Smooth muscle cell (in vitro differentiated cells): ENCODE results near the gene P3R3URF. TPM values are rescaled to one million over a fixed set of nuclear protein-coding genes. Genes with fewer than 3 reads are reported as not detected.

Experiments used
- DNase-seq: peaks from one replicate; lab custom pipeline; 2025; ENCODE audit not compliant: unreplicated experiment; lab: John Stamatoyannopoulos, UW
- H2AFZ ChIP-seq: fragments of 200-600 bp; sonication (generic); 2 replicates; pipeline ENCODE4 v1.6.0; 2016; ENCODE audit warnings: antibody characterized with exemption, low read depth, mild to moderate bottlenecking
- H3F3A ChIP-seq: fragments of 200-600 bp; sonication (generic); 2 replicates; pipeline ENCODE4 v1.6.0; 2017; ENCODE audit warnings: antibody characterized with exemption, low read depth
- H3K27ac ChIP-seq: fragments of 200-600 bp; sonication (generic); 2 replicates; pipeline ENCODE4 v1.5.1; 2016; ENCODE audit warnings: low read depth, mild to moderate bottlenecking
- H3K27me3 ChIP-seq: fragments of 200-600 bp; sonication (generic); 2 replicates; pipeline ENCODE4 v1.6.1; 2016; ENCODE audit warnings: low read depth, mild to moderate bottlenecking
- H3K36me3 ChIP-seq: fragments of 200-600 bp; sonication (generic); 2 replicates; pipeline ENCODE4 v1.5.1; 2016; ENCODE audit warnings: low read depth
- H3K4me1 ChIP-seq: fragments of 200-600 bp; sonication (generic); 2 replicates; pipeline ENCODE4 v1.5.1; 2016; ENCODE audit warnings: low read depth
- H3K4me2 ChIP-seq: fragments of 200-600 bp; sonication (generic); 2 replicates; pipeline ENCODE4 v1.6.0; 2016; ENCODE audit warnings: mild to moderate bottlenecking
- H3K4me3 ChIP-seq: fragments of 200-600 bp; sonication (generic); 2 replicates; pipeline ENCODE4 v1.5.1; 2016; ENCODE audit warnings: mild to moderate bottlenecking
- H3K79me2 ChIP-seq: fragments of 200-600 bp; sonication (generic); 2 replicates; pipeline ENCODE4 v1.6.0; 2016; ENCODE audit warnings: low read depth, mild to moderate bottlenecking
- H3K9ac ChIP-seq: fragments of 200-600 bp; sonication (generic); 2 replicates; pipeline ENCODE4 v1.6.0; 2016; ENCODE audit warnings: low read depth
- H3K9me3 ChIP-seq: fragments of 200-600 bp; sonication (generic); replicated peaks from 2 replicates; pipeline ENCODE4 v1.5.1; 2016; ENCODE audit warnings: low read depth
- H4K20me1 ChIP-seq: fragments of 200-600 bp; sonication (generic); 2 replicates; pipeline ENCODE4 v1.6.0; 2016; ENCODE audit warnings: low read depth
- WGBS: methylation state at CpG from one replicate; pipeline ENCODE4 v1.1.7; 2016; ENCODE audit warnings: low lambda C conversion rate; 5-methylcytosine and 5-hydroxymethylcytosine counted together
- polyA plus RNA-seq: library from polyadenylated mRNA; unstranded; fragments of >200 nt; fragmentation: Nextera tagmentation; extraction: Ambion mirVana; gene quantifications from 2 replicates; pipeline ENCODE4 v1.2.1, GENCODE V29; 2016
- total RNA-seq: library from RNA; depleted of rRNA; stranded (reverse); fragments of >200 nt; gene quantifications from 2 replicates; pipeline ENCODE4 v1.2.3, GENCODE V29; 2014
- TF ChIP-seq, protein P1 (sequence below): fragments of 200-600 bp; sonication (generic); IDR thresholded peaks from 2 replicates; pipeline ENCODE4 v1.5.1; 2017; ENCODE audit warnings: borderline replicate concordance, mild to moderate bottlenecking, antibody characterized with exemption; ENCODE audit not compliant: insufficient read depth, poor library complexity, severe bottlenecking

The P3R3URF gene
- total and polyA plus RNA-seq, 2 experiments from 2014 or later, result not detected

- Histone ChIP-seq H3K4me1 (peaks cover 6% of the 10 kb centered on the region), H3K9me3 (no peaks in the 10 kb centered on the region), H3K4me2 (no peak overlapping the region), H3K79me2 (no peaks in the 10 kb centered on the region), H4K20me1 (no peaks in the 10 kb centered on the region), H3K27ac (no peak overlapping the region), H3K9ac (no peak overlapping the region), H3K27me3 (no peaks in the 10 kb centered on the region), H3K36me3 (no peaks in the 10 kb centered on the region), H3F3A (peaks cover 12% of the 10 kb centered on the region), H2AFZ (no peak overlapping the region), H3K4me3 (no peak overlapping the region)
- TF ChIP-seq, protein P1, sequence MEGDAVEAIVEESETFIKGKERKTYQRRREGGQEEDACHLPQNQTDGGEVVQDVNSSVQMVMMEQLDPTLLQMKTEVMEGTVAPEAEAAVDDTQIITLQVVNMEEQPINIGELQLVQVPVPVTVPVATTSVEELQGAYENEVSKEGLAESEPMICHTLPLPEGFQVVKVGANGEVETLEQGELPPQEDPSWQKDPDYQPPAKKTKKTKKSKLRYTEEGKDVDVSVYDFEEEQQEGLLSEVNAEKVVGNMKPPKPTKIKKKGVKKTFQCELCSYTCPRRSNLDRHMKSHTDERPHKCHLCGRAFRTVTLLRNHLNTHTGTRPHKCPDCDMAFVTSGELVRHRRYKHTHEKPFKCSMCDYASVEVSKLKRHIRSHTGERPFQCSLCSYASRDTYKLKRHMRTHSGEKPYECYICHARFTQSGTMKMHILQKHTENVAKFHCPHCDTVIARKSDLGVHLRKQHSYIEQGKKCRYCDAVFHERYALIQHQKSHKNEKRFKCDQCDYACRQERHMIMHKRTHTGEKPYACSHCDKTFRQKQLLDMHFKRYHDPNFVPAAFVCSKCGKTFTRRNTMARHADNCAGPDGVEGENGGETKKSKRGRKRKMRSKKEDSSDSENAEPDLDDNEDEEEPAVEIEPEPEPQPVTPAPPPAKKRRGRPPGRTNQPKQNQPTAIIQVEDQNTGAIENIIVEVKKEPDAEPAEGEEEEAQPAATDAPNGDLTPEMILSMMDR, result no peak
- DNase-seq, result no peak
- 81% methylated on average over 6 of the region's 6 CpGs for WGBS
Observed at GRCh38 chr1:46188295-46189030, 12.2 kb upstream of the P3R3URF start.

DNA sequence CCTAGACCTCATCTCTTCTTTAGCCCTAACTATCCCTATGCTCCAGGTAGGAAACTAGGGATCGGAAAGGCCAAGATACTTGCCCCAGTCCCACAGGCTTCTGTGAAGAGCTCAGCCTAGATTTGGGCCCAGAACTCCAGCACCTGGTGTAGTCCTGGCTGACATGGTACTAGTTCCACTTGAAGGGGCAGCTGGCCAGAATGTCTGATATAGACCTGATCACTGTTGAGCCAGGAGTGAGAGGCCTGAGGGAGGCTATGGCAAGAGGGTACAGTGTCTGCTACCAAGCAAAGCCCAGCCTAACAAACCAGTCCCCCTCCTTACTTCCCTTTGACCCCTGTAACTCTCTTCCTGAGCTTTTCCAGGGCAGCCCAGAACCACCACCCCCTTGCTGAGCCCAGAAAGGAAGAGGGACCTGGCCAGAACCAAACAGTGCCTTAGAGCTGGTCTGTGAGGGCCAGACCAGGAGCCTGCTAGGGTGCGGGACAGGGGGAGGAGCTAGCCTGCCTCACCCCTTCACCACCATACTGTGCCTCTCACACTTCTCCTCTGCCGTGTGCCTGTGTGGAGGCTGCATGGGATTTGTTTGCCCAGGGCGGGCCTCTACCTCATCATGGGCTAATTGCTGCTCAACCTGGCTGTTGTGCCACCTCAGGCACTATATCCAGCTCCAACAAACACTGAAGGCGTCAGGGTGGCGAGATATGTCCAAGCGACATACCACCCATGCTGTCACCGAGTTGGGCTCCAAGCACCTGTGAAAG, 11.0 kb upstream of the P3R3URF start:
- H3K9me3 ChIP-seq, result no peaks in the 10 kb centered on the region
- no peak overlapping the region for H3K9ac ChIP-seq
- DNase-seq, result no peak
- H3K27me3 ChIP-seq, result no peaks in the 10 kb centered on the region
- TF ChIP-seq, protein P1, result no peak
- H3K4me2 ChIP-seq, result no peak overlapping the region
- no peaks in the 10 kb centered on the region for H3K36me3 ChIP-seq
- H3K79me2 ChIP-seq, result no peaks in the 10 kb centered on the region
- H3F3A ChIP-seq, result peaks cover 18% of the 10 kb centered on the region
- WGBS, result 93% methylated on average over 8 of the region's 8 CpGs
- H4K20me1 ChIP-seq, result no peaks in the 10 kb centered on the region
- no peak overlapping the region for H2AFZ ChIP-seq
- H3K27ac ChIP-seq, result no peak overlapping the region
- peaks cover 7% of the 10 kb centered on the region for H3K4me1 ChIP-seq
- no peak overlapping the region for H3K4me3 ChIP-seq

DNA sequence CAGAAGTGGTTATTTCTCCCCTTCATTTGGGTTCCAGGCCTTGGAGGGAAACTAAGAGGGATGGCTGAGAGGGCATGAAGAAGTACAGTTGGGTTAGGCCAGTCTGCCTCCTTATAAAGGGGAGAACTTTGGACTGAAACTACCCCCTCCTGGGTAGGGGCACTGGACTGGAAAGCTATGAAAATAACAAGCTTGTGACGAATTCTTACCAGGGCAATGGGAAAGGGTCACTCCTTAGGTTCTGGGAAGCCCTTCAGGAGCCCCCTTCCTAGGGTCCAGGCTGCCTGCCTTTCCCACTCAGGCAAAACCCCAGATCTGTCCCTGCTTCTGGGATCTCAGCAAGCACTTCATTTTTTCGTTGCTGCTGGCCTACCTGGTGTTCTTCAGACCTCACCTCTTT, 9.8 kb upstream of the P3R3URF start:
- Histone ChIP-seq H3K4me2 (no peak overlapping the region), H3K27ac (no peak overlapping the region), H3K27me3 (no peaks in the 10 kb centered on the region), H3K36me3 (no peaks in the 10 kb centered on the region), H3K4me1 (peaks cover 7% of the 10 kb centered on the region), H3K79me2 (no peaks in the 10 kb centered on the region), H3K4me3 (no peak overlapping the region), H3K9ac (no peak overlapping the region), H2AFZ (no peak overlapping the region), H3K9me3 (no peaks in the 10 kb centered on the region), H3F3A (peaks cover 21% of the 10 kb centered on the region), H4K20me1 (no peaks in the 10 kb centered on the region)
- DNase-seq, result no peak
- TF ChIP-seq, protein P1, result no peak
- WGBS, result 86% methylated on average over 2 of the region's 2 CpGs
